HG02870 (cell line): Measurements from ENCODE around the gene LARGE2.

Experiments used
- ATAC-seq: cut with Tn5 transposase; IDR thresholded peaks from one replicate; pipeline ENCODE4 v1.9.1; 2021; ENCODE audit warnings: mild to moderate bottlenecking, moderate library complexity; ENCODE audit not compliant: unreplicated experiment

LARGE2 gene

DNA sequence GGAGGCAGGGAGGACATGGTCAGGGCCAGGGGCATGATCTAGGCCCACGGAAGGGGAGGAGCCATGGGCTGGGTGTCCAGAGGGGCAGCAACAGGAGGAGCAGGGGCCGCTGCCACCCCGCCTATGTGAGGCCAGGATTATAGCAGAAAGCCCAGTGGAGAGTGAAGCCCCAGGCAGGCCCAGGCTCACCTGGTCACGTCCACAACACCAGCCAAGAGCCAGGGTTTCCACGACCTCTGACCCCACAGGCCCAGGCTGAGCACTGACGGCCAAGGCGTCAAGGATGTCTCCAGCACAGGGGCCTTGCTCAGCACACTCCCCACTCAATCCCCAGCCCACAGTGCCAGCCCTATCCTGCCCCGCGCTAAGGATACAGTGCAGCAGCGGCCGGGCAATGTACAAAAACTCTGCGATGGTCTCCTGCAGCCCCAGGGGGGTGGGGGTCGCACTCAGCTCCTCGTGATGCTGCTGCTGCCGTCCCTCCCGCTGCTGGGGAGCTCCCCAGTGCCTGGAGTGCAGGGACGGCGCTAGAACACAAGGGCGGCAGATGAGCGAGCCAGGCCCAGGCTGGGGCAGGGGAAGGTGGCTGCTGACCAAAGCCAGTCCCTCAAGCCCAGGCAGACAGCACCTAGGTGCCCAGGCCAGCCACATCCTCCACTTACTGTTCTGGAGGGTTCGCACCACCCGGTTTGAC, 8.4 kb upstream of the LARGE2 start:
- no peak for ATAC-seq

DNA sequence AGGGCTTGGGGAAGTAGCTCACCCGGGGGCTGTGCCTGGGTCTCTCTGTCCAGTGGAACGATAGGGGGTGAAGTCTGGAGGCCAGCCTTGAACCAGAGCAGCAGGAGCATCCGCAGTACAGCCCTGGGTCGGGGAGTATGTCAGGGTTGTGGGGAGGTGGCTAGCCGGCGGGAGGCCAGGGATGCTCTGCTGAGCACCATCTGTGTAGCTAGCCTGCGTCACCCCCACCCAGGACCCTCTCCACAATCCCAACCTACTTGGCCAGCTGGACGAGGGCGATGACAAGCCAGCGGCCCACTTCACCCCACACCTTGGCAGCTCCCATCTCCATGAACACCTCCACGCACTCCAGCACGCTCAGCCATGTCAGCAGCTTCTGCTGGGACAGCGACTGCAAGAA, 7.0 kb upstream of the LARGE2 start:
- no peak for ATAC-seq

DNA sequence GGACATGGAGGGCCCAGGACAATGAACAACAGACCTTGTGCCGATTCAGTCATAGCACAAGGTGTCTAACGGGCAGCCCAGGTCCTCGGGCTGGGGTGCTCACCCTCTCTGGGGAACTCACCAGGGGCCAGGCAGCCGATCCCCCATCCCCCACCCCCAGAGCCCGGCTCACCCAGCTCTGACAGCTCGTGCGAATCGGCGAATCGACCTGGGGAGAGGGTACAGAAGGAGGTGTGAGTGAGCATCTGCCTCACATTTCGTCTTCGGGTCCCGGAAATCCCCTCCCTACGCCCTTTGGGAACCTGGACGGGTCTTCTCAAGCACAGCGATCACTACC, 5.2 kb upstream of the LARGE2 start:
- no peak for ATAC-seq

- ATAC-seq = peak; percentile 93
Observed at GRCh38 chr11:45917623-45918330, 4.7 kb upstream of the LARGE2 start, which contains the start of gene PEX16. Gene PEX16 (minus strand): TSS chr11:45917877. CDS start chr11:45917811, 66 bp downstream.

DNA sequence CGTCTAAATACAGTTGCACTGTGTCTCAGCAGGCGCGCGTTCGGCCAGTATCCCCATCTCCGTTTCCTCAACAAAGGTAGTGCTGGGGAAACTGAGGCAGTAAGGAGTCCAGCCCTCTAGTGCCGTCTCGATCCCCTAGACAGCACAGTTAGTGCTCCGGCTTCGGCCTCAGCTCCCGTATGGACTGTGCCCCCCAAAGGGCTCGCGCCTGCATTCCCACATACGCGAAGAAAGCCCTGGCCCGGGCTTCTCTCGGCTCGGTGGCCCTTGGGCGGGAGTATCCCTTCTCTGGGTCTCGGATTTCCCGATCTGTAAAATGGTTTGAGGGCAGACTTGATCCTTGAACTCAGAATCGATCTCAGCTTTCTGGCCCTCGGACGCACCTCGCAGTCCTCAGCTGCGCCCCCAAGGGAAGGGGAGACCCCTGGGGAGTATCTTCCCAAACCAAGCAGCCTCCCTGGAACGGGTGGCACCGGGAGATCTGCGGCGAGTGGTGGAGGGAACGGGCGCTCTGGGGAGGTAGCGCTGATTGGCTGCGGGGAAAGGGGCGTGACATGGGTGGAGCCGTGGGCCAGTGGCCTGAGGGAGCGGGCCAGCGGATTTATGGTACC, 4.0 kb upstream of the LARGE2 start:
- ATAC-seq = peak; percentile 30

- ATAC-seq = no peak
Observed at GRCh38 chr11:45918962-45919675, 3.3 kb upstream of the LARGE2 start.

DNA sequence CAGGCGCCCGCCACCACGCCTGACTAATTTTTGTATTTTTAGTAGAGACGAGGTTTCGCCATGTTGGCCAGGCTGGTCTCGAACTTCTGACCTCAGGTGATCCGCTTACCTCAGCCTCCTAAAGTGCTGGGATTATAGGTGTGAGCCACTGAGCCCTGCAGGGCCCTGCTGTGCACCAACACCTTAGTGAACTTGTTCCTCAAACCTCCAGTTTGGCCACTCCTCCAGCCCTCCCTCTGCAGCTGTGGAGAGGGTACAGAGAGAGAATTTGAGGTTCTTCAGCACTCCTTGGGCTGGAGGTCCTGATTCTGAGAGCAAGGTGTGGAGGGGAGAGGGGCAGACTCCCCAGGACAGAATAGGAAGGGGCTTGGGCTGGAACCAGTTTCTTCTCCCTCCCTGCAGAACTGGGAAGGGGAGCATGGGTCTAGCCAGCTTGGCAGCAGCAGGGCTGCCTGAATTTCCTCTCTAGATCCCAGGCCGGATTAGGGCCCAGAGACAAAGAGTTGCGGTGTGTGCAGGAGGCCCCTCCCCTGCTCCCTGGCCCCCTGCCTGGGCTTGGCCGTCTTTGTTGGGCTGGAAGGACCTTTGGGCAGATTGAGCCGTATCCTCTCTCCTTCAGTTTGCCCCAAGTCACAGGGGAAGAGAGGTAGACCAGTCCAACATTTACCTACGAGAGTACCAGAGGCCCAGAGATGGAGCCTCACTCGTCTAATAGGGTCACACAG, 2.5 kb upstream of the LARGE2 start:
- no peak for ATAC-seq

DNA sequence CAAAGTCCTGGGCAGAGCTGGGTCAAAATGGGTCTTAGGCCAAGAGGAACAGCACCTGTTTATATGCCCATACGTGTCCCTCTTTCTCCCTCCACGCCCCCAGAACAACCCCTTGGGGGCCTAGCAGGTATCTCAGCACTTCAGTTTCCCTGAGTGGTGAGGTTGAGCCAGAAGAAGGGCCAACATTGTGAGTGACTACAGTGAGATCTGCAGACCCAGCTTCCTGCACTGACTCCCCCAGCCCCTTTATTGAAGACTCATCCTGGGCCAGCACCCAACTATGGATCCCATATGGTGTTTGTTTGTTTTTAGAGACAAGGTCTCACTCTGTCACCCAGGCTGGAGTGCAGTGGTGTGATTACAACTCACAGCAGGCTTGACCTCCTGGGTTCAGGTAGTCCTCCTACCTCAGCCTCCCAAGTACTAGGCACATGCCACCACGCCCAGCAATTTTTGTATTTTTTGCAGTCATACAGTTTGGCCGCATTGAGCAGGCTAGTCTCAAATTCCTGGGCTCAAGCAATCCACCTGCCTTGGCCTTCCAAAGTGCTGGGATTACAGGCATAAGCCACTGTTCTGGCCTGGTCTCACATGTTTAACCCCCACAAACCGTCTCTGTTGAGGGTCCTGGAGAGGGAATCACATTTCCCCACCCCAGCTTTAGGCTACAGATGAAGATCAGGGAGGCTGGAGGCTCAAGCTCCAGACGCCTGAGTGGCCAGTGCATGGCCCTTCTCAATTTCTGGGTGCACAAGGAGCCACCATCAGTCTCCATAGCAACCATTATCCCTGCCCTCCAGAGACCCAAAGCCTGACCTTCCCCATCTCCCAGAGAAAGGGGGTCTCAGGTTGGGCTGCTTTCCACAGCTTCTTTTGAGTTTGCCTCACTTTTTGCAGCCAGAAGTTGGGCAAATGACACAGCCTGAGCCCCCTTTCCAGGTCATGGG, 1.7 kb upstream of the LARGE2 start:
- ATAC-seq = no peak

GRCh38 chr11:45921561-45922424, 663 bp upstream of the LARGE2 start:
- ATAC-seq = no peak

DNA sequence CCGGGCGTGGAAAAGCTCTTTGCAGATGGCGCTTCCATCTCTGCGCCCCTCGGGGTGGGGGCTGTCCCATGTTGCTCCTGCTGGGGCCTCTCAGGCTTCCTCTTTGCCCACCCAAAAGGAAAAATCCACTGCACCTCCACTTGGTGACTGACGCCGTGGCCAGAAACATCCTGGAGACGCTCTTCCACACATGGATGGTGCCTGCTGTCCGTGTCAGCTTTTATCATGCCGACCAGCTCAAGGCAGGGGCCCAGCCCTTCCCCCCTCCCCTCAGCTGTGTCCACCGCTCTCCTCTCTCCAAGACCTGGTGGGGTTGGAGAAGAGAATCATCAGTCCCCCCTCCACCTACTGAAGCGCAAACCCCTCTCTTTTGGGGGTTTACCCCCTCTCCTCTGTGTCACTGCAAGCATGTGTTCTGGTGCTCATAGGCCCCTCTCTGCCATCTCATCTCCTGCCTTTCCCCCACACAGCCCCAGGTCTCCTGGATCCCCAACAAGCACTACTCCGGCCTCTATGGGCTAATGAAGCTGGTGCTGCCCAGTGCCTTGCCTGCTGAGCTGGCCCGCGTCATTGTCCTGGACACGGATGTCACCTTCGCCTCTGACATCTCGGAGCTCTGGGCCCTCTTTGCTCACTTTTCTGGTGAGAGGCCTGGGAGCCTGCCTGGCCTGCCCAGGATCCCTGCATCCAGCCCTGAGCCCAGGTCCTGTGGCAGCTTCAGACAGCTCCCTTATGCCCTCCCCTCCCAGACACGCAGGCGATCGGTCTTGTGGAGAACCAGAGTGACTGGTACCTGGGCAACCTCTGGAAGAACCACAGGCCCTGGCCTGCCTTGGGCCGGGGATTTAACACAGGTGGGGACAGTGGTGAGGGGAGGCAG, 1.8 kb downstream of the LARGE2 start:
- ATAC-seq = no peak

DNA sequence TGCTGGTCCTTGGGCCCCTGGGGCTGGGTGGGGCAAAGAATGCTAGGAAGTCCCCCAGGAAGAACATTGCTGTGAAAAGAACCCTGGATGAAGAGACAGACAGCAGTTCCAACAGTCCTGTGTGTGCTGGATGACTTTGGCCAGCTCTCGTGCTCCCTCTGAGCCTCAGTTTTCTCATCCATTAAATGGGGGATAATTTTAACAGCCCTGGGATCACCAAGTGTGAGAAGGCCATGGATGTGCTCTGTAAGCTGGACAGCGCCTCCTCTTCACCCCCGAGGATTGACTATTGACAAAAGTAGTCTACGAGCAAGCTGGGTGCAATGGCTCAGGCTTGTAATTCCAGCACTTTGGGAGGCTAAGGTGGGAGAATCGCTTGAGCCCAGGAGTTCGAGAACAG, 2.5 kb downstream of the LARGE2 start:
- no peak for ATAC-seq

- ATAC-seq = no peak
Observed at GRCh38 chr11:45925550-45925949, 3.1 kb downstream of the LARGE2 start.

DNA sequence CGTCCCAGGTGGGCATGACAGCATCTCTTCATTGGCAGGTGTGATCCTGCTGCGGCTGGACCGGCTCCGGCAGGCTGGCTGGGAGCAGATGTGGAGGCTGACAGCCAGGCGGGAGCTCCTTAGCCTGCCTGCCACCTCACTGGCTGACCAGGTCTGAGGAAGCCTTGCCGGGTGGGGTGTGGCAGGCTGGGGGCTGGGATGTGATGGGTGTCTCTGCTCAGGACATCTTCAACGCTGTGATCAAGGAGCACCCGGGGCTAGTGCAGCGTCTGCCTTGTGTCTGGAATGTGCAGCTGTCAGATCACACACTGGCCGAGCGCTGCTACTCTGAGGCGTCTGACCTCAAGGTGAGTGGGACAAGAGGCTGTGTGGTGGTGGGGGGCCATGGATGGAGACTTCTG, 3.5 kb downstream of the LARGE2 start:
- no peak for ATAC-seq

DNA sequence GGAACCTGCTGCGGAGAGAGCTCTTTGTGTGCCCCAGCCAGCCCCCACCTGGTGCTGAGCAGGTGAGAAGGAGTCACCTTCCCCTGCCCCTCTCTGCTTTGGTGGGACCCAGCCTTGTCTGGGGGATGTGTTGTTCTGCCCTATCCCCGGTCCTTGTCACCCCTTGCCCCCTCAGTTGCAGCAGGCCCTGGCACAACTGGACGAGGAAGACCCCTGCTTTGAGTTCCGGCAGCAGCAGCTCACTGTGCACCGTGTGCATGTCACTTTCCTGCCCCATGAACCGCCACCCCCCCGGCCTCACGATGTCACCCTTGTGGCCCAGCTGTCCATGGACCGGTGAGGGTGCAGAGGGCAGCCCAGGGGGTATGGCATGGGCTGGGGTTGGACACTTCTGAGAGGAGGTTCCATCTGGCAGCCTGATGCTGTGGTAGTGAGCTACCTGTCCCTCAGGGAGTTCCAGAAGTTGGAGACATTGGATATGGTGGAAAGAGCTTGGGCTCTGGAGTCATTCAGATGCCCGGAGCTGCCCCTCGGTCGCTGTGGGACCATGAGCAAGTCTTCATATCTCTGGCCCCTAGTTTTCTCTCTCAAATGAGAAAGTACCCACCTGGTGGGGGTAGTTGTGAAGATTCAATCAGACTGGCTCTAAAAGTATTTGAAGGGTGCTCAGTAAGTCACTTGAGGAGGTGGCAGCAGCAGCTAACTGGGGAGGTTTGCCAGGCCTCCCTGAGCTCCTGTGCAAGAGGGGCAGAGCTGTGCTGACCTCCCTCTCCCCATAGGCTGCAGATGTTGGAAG, 4.3 kb downstream of the LARGE2 start:
- ATAC-seq = no peak

- no peak for ATAC-seq
Observed at GRCh38 chr11:45927332-45927683, 4.9 kb downstream of the LARGE2 start.

DNA sequence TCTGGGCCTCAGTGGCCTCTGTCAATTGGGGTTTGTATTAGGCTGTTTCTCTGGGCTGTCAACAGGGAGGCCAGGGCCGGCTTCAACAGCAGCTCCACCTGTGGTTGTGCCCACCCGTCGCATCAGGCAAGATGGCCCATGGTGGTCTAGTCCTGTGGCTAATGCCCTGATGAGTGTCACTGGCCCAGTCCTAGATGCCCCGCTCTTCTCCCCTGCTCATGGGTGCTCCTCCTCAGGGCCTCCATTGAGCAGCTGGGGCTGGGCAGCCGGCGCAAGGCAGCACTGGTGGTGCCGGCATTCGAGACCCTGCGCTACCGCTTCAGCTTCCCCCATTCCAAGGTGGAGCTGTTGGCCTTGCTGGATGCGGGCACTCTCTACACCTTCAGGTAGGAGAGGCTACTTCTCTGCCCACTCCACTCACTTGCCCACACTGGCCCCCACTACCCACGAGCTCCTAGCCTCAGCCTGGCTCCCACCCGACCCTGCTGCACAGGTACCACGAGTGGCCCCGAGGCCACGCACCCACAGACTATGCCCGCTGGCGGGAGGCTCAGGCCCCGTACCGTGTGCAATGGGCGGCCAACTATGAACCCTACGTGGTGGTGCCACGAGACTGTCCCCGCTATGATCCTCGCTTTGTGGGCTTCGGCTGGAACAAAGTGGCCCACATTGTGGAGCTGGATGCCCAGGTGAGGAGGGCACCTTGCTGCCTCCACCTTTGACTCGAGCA, 5.4 kb downstream of the LARGE2 start:
- ATAC-seq = no peak
